BLaER1 treated with 17β-estradiol and CSF1 and Interleukin-3, amounts not matched to agents 10 nM and 100 nM (cell line): ENCODE results near the gene KRT72.

Source experiments
- H3K27ac ChIP-seq, 11 experiments: shearing (Covaris generic); formaldehyde crosslinking; 2 replicates each; pipeline ENCODE4 v1.8.1; 2022
- H3K27me3 ChIP-seq, 11 experiments: shearing (Covaris generic); formaldehyde crosslinking; 2 replicates each; pipeline ENCODE4 v1.8.1; 2022
- H3K36me3 ChIP-seq, 11 experiments: shearing (Covaris generic); formaldehyde crosslinking; 2 replicates each; pipeline ENCODE4 v1.8.1; 2022
- H3K4me1 ChIP-seq, 10 experiments: shearing (Covaris generic); formaldehyde crosslinking; 2 replicates each; pipeline ENCODE4 v1.8.1; 2022
- H3K4me2 ChIP-seq, 11 experiments: shearing (Covaris generic); formaldehyde crosslinking; 2 replicates each; pipeline ENCODE4 v1.8.1; 2022
- H3K4me3 ChIP-seq, 10 experiments: shearing (Covaris generic); formaldehyde crosslinking; 2 replicates each; pipeline ENCODE4 v1.8.1; 2022
- H3K9ac ChIP-seq, 11 experiments: shearing (Covaris generic); formaldehyde crosslinking; 2 replicates each; pipeline ENCODE4 v1.8.1; 2022
- H3K9me3 ChIP-seq, 11 experiments: shearing (Covaris generic); formaldehyde crosslinking; replicated peaks in 1 of 11; 2 replicates each; pipeline ENCODE4 v1.8.1; 2022
- H4K20me1 ChIP-seq, 11 experiments: shearing (Covaris generic); formaldehyde crosslinking; 2 replicates each; pipeline ENCODE4 v1.8.1; 2022
- Cebpa-rat ChIP-seq, 11 experiments: shearing (Covaris generic); IDR thresholded peaks; 2 replicates each; pipeline ENCODE4 v1.8.1; 2022

The KRT72 gene

DNA sequence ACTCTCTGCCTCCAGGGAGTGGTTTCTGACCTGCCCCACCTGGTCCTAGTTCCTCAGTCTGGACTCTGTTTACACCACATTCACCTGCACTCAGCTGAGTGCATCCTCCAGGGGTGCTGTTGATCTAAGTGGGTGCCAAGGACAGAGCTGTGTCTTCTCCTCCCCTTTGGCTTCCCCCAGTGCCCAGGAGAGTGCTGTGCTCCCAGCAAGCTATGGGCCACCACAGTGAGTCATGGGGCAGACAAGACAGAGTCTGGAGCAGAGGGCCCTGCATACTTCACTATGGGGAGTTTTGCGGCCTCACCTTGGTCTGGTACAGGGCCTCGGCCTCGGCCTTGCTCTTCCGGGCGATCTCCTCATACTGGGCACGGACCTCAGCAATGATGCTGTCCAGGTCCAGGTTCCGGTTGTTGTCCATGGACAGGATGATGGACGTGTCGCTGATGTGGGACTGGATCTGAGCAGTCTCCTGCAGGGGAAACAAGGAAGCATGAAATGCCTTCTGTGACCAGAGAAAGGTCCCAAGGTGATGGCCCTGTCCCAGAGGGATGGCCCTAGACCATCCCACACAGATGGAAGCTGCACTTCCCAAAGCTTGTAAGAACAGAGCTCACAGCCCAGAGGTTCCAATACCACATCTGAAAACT, 12.2 kb upstream of the KRT72 start:
- TF ChIP-seq Cebpa-rat (IDR thresholded peaks at IDR 0.05), result no peak
- Histone ChIP-seq H4K20me1 (no peaks in the 10 kb centered on the region), H3K27ac (peak overlapping the region in 7 of 11 experiments; percentile 13 to 80 (median 65); a peak in 12 of 22 replicates), H3K27me3 (no peaks in the 10 kb centered on the region), H3K4me2 (peak overlapping the region; percentile 5 to 87 (median 82); a peak in 19 of 22 replicates), H3K9me3 (no peaks in the 10 kb centered on the region), H3K9ac (no peak overlapping the region; a peak in 1 of 22 replicates), H3K4me3 (no peak overlapping the region), H3K4me1 (peaks cover 30 to 46% (median 41%) of the 10 kb centered on the region in 10 experiments), H3K36me3 (no peaks in the 10 kb centered on the region)

DNA sequence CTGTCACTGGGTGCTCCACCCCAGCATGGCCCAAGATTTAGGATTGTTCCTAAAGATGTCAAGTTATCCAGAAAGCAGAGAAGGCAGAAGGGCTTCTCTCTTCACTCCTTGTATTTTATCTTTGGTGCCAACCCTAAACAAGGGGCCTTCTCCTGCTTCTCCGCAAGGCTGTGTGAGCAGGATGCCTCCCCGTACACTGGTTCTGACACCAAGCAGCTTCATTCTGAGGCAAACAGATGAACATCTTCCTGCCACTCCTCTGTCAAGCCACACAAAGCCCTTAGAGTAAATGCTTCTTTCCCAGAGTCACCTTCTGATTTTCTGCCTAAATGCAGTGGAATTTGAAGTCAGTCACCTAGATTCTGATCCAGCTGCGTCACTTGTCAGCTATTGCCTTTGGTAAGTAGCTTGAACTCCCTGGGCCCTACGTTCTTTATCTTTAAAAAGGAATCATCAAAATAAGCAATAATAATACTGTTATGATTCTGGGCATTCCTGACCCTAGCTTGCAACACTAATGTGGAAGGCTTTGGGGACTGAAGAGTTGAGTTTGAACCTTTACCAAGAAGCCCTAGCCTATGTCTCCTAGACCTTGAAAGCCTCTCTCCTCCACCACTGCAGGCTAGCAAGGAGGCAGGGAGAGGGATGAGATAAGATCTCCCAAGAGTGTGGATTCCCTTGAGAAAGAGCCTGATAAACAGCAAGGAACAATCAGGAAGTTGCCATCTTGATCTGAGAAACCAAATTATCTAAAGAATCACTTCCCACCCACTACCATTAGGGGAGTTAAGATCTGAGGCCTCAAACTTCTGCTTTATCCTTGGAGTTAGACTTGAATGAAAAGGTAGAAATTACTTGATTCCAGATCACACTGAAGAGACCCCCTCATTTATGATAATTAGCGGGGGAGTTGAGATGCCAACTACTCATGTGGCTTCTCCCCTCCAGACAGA, 11.4 kb upstream of the KRT72 start:
- H3K27ac ChIP-seq, result peak overlapping the region in 6 of 11 experiments; percentile 4 to 80 (median 62); a peak in 5 of 22 replicates
- H3K27me3 ChIP-seq, result no peaks in the 10 kb centered on the region

DNA sequence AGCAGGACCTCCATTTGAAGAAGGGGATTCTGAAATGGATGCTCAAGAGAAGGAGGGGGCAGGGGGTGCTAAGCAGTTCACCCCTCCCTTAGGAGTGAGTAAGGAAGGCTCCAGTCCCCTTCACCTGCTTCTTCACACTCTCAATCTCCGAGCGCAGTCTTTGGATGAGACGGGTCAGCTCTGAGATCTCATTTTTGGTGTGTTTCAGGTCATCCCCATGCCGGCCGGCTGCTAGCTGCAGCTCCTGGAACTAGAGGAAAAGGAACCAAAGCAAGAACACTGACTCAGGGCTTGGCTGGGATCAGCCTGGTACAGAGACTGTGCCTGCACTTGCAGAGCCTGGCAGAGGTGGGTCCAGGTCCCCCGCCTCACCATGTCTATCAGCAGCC, 9.8 kb upstream of the KRT72 start:
- Histone ChIP-seq H3K4me1 (peaks cover 29 to 37% (median 34%) of the 10 kb centered on the region in 10 experiments), H3K4me3 (no peak overlapping the region), H3K27me3 (no peaks in the 10 kb centered on the region), H3K27ac (no peak overlapping the region), H3K36me3 (no peaks in the 10 kb centered on the region), H4K20me1 (no peaks in the 10 kb centered on the region), H3K4me2 (no peak overlapping the region), H3K9me3 (no peaks in the 10 kb centered on the region), H3K9ac (no peak overlapping the region)
- no peak for TF ChIP-seq Cebpa-rat (IDR thresholded peaks at IDR 0.05)

More for the DNA sequence above, 11.4 kb upstream of the KRT72 start:
- TF ChIP-seq Cebpa-rat (IDR thresholded peaks at IDR 0.05), result no peak
- Histone ChIP-seq H3K9me3 (no peaks in the 10 kb centered on the region), H4K20me1 (no peaks in the 10 kb centered on the region), H3K9ac (no peak overlapping the region), H3K36me3 (no peaks in the 10 kb centered on the region), H3K4me3 (no peak overlapping the region), H3K4me1 (peaks cover 30 to 46% (median 41%) of the 10 kb centered on the region in 10 experiments), H3K4me2 (peak overlapping the region in 9 of 11 experiments; percentile 71 to 87 (median 82); a peak in 17 of 22 replicates)

DNA sequence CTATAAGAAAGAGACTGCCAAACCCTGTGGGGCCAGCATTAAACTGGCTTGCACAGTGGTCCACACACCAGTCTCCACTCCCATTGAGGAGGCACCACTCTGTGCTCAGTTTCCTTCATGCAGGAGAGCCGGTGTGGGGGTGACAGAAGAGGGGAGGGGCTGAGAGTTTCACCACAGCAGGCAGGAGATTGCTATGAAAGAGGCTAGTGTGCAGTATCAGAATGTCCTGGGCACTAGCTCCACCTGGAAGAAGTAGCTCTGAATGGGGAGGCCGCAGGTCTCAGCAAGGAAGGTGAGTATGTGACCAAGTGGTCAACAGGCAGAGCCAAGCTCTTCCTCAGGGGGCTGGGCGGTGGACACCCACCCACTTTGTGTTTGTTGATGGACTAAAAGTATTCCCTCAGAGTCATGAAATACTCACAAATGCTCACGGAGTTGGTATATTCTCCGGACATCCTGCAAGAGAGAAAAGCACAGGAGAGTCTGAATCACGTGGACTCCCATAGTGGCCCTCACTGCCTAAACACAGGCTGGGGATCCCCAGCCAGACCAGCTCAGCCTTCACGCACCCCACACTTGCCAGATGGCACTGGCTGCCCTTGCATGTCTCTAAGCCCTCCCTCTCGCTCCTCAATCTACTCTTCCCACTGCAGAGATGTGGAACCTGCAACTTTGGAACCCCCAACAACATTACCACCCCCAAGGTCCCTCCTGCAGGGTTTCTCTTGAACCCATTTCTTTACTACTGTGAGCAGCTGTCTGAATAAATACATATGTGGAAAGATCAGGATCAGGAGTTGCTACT, 7.8 kb upstream of the KRT72 start:
- Histone ChIP-seq H3K4me2 (no peak overlapping the region), H3K27ac (no peak overlapping the region), H4K20me1 (no peaks in the 10 kb centered on the region), H3K36me3 (no peaks in the 10 kb centered on the region), H3K9ac (no peak overlapping the region), H3K4me3 (no peak overlapping the region), H3K4me1 (peaks cover 9 to 17% (median 14%) of the 10 kb centered on the region in 10 experiments; a peak in 19 of 20 replicates), H3K9me3 (no peaks in the 10 kb centered on the region), H3K27me3 (no peaks in the 10 kb centered on the region)
- no peak for TF ChIP-seq Cebpa-rat (IDR thresholded peaks at IDR 0.05)

DNA sequence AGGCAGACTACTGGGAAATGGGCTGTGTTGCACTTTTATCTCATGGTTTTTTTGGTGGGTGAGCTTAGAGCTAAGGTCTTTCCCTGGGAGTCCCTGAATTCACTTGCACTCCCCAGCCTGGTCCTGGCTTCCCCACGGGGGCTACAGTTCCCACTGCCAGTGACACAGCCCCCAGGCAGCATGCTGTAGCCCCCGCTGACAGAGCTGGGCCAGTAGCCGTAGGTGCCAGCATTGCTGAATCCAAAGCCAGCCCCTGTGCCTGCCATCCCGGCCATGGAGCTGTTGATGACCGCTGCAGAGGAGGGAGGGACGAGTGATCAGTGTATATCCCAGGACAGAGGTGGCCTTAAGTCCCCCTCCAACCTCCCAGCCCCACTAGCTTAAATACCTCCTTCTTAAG, 6.9 kb upstream of the KRT72 start:
- Histone ChIP-seq H3K4me1 (peaks cover under 1 to 8% (median 5%) of the 10 kb centered on the region in 10 experiments; a peak in 16 of 20 replicates), H3K4me3 (no peak overlapping the region)

DNA sequence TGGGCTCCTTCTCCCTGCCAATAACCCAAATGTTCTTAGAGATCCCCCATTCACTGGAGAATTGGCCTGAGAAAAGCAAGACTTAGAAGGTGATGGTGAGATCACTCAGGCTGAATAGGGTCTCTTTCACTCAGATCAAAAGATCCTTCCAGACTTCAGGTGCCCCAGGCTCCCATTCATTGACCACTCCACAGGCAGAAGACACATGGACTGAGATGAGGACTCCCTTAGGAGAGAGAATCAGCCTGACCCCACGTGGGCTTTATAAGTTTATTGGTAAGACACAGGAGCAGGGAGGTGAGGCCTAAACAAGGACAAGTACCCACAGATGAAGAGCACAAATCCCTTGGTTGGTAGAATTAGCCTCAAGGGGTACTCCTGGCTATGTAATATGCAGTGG, 6.1 kb upstream of the KRT72 start:
- Histone ChIP-seq H4K20me1 (no peaks in the 10 kb centered on the region), H3K4me2 (no peak overlapping the region), H3K9me3 (no peaks in the 10 kb centered on the region), H3K9ac (no peak overlapping the region), H3K27me3 (no peaks in the 10 kb centered on the region), H3K4me3 (no peak overlapping the region), H3K36me3 (no peaks in the 10 kb centered on the region), H3K4me1 (no peaks in the 10 kb centered on the region; a peak in 1 of 20 replicates), H3K27ac (no peak overlapping the region)
- no peak for TF ChIP-seq Cebpa-rat (IDR thresholded peaks at IDR 0.05)

More for the DNA sequence above, 6.9 kb upstream of the KRT72 start:
- Histone ChIP-seq H3K27me3 (no peaks in the 10 kb centered on the region), H4K20me1 (no peaks in the 10 kb centered on the region), H3K9ac (no peak overlapping the region), H3K9me3 (no peaks in the 10 kb centered on the region), H3K36me3 (no peaks in the 10 kb centered on the region), H3K4me2 (no peak overlapping the region), H3K27ac (no peak overlapping the region)
- TF ChIP-seq Cebpa-rat (IDR thresholded peaks at IDR 0.05), result no peak

DNA sequence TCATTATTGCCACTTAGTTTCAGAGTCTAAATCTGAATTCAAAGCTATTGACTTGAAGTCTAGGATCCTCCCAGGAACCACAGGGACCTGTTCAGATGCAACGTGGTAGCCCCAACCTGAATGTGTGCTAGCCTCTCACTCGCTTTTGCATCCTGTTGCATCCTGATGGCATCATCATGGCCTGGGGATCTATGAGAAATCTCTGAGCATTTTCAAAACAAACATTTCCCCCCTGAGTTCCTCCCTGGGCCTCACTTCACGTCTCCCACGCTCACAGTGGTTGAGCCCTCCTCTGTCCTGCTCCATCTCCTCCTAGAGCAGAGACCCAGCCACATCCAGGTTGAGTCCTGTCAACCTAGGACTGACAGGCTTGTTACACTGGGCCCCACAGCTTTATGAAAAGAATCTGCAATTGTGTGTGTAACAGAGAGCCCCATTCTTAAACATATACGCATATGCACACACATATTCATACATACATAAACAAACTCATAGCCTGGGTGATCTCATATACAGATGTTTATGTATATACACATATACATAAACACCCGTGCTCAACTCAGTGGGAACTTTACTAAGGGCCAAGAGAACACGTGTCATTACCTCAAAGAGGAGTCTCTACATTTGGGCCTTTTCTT, 5.4 kb upstream of the KRT72 start:
- Histone ChIP-seq H3K4me3 (no peak overlapping the region), H3K27me3 (no peaks in the 10 kb centered on the region), H3K4me2 (no peak overlapping the region), H3K36me3 (no peaks in the 10 kb centered on the region), H3K9ac (no peak overlapping the region), H3K4me1 (no peaks in the 10 kb centered on the region), H3K9me3 (0 out of 22 replicates have a peak, but pooled peaks cover 0 to under 1% (median 0%) of the 10 kb centered on the region in 11 experiments), H3K27ac (no peak overlapping the region), H4K20me1 (no peaks in the 10 kb centered on the region)
- TF ChIP-seq Cebpa-rat (IDR thresholded peaks at IDR 0.05), result no peak

DNA sequence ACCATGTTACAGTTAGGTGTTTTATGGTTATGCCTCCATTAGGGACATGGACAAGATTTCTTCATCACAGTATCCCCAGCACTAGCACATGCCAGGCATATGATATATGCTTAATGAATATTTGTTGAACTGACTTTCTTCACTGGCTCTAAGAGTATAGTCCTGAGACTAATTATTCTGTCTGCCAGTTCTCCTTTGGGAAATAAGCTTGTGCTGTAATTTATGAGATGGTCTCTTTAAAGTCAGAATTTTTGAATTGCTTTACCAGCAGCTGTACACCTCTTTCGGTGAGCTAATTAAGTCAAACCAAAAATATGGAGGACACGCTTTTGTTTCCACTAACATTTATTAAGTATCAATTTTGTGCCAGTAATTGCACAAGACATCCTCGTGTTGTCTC, 4.8 kb upstream of the KRT72 start:
- no peak for TF ChIP-seq Cebpa-rat (IDR thresholded peaks at IDR 0.05)
- Histone ChIP-seq H3K27ac (no peak overlapping the region), H3K9me3 (peaks cover 0 to 7% (median 4%) of the 10 kb centered on the region in 11 experiments; a peak in 14 of 22 replicates), H3K4me1 (no peaks in the 10 kb centered on the region), H3K9ac (no peak overlapping the region), H3K4me2 (no peak overlapping the region), H4K20me1 (no peaks in the 10 kb centered on the region), H3K27me3 (no peaks in the 10 kb centered on the region), H3K36me3 (no peaks in the 10 kb centered on the region), H3K4me3 (no peak overlapping the region)
